Ramos (cell line): Measurements from ENCODE around the gene NUTM1.
"Not testable (repeated sequence)": the region's sequence is repeated elsewhere in the genome, so short reads cannot be mapped to it uniquely, and the experiment has no call there.

ENCODE experiments used
- in situ Hi-C: fragments of 300-500 bp; cut with MboI; formaldehyde crosslinking; loops from one replicate; pipeline ENCODE4 v1.14.3; 2022; ENCODE audit warnings: low sequenced_read_pairs; ENCODE audit not compliant: unreplicated experiment

Gene NUTM1

DNA sequence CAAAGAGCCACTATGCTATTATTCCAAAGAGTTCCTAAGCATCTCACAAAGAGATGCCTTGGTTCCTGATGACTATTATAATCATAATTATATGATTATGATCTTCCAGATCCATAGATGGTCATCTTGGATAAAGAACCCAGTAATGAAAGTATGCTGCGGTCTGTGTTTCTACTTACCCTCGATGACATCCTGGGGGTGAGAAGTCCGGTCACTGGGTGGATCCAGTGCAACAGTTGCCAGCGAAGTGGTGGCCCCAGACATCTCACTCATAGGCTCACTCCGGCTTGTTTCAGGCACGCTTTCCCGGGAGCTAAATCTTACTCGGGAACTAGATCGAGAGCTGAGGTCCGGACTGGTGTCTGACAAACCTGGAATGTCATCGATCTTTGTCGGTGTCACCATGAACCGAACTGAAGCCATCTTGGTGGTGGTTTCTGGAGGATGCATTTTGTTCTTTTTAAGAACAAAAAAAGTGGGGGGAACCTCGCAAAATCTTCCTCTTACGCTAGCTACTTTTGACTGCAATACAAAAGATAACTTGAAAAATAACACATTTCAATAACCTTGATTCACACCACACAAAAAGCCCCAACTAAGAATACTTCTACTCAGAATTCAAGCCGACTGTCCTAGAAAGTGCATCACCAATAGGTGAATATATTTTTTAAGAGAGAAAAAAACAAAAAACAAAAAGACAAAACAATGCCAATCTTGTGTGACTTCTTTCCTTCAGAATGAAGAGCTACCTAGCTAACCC, 6.7 kb upstream of the NUTM1 start:
- in situ Hi-C loops = no loop called here

- in situ Hi-C loops = no loop called here
These were observed 6.0 kb upstream of the NUTM1 start for GRCh38 chr15:34336991-34337556.

DNA sequence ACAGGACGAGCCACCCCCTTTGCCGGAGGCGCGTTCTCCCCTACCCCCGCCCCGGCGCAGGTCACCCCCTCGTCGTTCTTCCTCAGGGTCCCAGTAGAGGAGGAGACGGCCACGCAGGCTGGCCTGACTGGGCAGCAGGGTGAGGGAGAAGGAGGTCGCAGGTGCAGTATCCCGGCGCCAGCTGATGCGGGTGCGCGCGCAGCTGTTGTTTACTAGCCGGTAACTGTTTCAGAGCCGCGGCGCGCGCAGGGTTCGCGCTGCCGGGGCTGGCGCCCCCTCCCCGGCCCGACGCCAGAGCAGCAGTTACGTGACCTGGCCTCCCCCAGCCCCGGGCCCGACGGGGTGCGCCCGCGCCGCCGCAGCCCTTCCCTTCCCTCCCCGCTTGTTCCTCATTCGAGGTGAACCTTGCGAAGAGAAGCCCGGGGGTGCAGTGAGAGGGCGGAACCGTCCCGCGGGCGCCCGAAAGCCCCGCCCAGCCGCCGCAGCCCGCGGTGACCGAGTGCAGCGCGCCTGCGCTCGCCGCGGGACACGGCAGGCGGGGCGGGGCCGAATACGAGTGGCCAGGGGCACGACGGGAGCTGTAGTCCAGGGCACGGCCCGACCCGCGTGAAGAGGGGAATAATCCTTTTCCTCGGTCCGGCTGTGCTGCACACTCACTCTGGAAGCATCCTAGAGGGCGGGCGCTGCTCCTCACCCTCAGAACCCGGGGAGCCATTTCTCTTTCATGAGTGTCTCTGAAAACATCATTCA, 5.4 kb upstream of the NUTM1 start, which contains the start of gene SLC12A6:
TSS of gene SLC12A6 (minus strand) at position 225 of the 750 bp plus-strand sequence. CDS start 1,101 bp downstream, outside the sequence.
- in situ Hi-C loops = no loop called here

DNA sequence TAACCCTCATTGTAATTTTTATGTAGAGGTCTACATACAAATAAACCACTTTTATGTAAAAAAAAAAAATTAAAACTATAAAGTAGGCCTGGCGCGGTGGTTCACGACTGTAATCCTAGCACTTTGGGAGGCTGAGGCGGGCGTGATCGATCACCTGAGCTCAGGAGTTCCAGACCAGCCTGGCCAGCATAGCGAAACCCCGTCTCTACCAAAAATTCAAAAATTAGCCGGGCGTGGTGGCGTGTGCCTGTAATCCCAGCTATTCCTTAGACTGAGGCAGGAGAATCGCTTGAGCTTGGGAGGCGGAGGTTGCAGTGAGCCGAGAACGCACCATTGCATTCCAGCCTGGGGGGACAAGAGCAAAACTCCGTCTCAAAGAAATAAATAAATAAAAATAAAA, 4.8 kb upstream of the NUTM1 start:
- in situ Hi-C loops = no loop called here

GRCh38 chr15:34339946-34340345, 3.2 kb upstream of the NUTM1 start:
- in situ Hi-C loops = no loop called here

GRCh38 chr15:34341381-34342212, 1.5 kb upstream of the NUTM1 start:
- in situ Hi-C loops = no loop called here

GRCh38 chr15:34342213-34342736, 840 bp upstream of the NUTM1 start:
- in situ Hi-C loops = not testable (repeated sequence)

- in situ Hi-C loops = no loop called here
These were observed 5.0 kb downstream of the NUTM1 start for GRCh38 chr15:34347951-34348638.

DNA sequence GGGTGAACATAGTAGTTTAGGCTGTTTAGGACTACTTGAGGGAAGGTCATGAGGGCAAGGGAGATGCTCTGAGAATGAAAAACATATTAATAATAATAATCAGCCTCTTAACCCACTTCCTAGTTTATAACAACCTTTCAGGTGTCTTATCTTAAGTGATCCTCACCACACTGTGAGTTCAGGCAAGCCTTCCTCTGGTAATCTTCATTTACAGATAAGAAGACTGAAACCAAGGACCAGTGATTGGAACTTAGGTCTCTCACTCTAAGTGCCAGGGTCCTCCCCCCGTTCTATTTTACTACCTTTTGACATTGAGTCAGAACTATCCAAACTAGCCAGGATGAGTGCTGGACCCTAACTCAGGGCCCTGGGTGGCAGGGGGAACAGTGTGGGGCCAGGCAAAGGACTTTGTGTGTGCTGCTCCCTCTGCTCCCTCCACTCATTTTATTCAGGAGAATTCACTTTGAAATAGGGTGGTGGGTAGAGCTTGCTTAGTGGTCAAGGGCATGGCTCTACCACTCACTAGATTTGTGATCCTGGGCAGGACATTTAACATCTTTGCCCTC, 5.7 kb downstream of the NUTM1 start:
- in situ Hi-C loops = no loop called here

GRCh38 chr15:34349769-34350168, 6.7 kb downstream of the NUTM1 start:
- in situ Hi-C loops = loop anchor here (25.0 kb wide), 1 partner anchor 237 kb away; the partner anchor contains the start of genes EMC7 and PGBD4

GRCh38 chr15:34352996-34353395, 9.9 kb downstream of the NUTM1 start:
- in situ Hi-C loops = loop anchor here (25.0 kb wide), 1 partner anchor 241 kb away; the partner anchor contains the start of genes EMC7 and PGBD4

DNA sequence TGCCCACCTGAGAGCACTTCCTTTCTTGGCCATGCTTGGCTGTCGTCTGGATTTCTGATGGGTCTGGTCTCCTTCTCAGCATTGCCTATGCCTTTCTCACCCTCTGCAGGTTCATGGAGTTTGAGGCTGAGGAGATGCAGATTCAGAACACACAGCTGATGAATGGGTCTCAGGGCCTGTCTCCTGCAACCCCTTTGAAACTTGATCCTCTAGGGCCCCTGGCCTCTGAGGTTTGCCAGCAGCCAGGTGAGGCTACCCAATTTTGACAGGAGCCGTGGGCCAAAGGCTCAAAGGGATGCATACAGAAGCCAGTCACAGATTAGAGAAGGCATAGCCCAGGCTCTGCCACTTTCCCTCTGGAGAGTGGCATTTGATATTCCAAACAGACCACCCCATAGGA, 10.5 kb downstream of the NUTM1 start:
- in situ Hi-C loops = loop anchor here (25.0 kb wide), 1 partner anchor 241 kb away; the partner anchor contains the start of genes EMC7 and PGBD4

- in situ Hi-C loops = loop anchor here (25.0 kb wide), 1 partner anchor 242 kb away; the partner anchor contains the start of genes EMC7 and PGBD4
These were observed 11.2 kb downstream of the NUTM1 start for GRCh38 chr15:34354286-34354685.

DNA sequence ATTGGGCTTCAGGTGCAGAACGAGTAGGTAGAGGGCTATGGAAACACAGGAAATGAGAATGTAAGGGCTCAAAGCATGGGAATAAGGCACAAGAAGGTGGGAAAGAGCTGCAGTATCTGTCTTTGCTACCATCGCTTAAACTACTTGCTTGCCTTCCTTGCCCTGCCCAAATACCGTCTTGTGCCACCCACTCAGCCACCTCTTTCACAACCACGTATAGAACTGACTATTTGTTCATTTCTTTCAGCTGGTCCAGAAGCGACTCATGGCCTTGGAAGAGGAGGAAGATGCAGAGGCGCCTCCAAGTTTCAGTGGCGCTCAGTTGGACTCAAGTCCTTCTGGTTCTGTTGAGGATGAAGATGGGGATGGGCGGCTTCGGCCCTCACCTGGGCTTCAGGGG, 12.1 kb downstream of the NUTM1 start:
- in situ Hi-C loops = loop anchor here (25.0 kb wide), 1 partner anchor 243 kb away; the partner anchor contains the start of genes EMC7 and PGBD4

DNA sequence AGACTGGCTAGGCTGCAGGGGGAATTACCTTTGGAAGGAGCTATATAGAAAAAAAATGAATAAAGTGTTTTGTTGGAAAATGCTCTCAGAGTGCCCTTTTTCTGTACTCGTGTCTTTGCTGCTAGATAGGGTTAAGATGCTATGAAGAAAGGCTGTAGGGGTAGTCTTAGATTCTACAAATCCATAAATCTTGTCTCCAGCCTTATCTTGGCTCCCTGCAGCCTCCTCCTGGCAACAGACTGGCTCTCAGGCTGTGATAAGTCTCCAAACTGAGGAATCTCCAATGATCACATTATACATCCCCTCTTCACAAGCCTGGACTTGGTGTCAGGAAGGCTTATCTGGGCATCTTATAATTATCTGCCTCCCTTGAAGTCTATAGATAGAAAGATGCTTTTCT, 14.5 kb downstream of the NUTM1 start:
- in situ Hi-C loops = loop anchor here (25.0 kb wide), 1 partner anchor 245 kb away; the partner anchor contains the start of genes EMC7 and PGBD4

DNA sequence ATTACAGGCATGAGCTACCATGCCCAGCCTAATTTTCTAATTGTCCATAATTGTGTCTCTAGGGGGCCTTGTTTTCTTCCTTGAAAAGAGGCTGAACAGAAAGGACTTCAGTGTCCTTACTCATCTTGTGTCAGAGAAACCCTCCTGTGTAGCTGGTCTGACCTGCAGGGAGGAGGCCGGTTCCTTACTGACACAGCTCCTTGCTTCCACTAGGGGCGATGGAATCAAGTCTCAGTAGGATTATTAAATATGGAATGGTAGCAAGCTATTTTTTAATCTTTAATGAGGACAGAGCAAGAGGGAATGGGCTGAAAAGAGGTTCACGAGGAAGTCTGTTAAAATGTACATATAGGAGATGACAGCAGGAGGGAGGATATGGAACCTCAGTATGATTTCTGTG, 15.3 kb downstream of the NUTM1 start:
- in situ Hi-C loops = loop anchor here (25.0 kb wide), 1 partner anchor 246 kb away; the partner anchor contains the start of genes EMC7 and PGBD4

- in situ Hi-C loops = loop anchor here (25.0 kb wide), 1 partner anchor 247 kb away; the partner anchor contains the start of genes EMC7 and PGBD4
These were observed 15.8 kb downstream of the NUTM1 start for GRCh38 chr15:34358948-34359347.

DNA sequence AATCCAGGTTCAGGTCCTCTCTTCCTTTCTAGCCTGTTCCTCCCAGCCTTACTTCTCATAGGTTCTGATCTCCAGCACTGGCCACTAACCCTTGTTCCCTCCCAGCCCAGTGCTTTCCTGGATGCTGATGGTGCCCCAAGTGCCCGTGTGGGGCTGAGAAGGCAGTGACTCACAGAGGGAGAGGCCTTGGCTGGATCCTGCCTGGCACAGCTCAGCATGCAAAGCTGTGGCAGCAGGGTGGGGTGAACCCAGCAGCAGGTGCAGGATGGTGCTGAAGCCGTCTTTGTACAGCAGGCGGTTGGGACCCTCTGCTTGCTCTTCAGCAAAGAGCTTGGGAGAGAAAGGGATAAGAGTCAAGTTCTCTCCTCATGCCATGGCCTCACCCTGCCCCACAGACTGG, 16.3 kb downstream of the NUTM1 start:
- in situ Hi-C loops = loop anchor here (25.0 kb wide), 1 partner anchor 247 kb away; the partner anchor contains the start of genes EMC7 and PGBD4
